GM12878 (cell line): ENCODE data around the gene DISP2.

Experiments used
- BHLHE40 ChIP-seq, 2 experiments: fragments of 450-650 bp in 1 of 2; IDR thresholded peaks; 2 replicates each; pipeline ENCODE4 v1.6.1; 2011 to 2017; ENCODE audit warnings: low read depth in 2 of 2, borderline replicate concordance in 1 of 2, improper control_type of control experiment in 1 of 2, low read length in 1 of 2, mild to moderate bottlenecking in 1 of 2
- ESRRA ChIP-seq: IDR thresholded peaks from 2 replicates; pipeline ENCODE4 v1.6.1; 2012; ENCODE audit warnings: mild to moderate bottlenecking, low read length, improper control_type of control experiment
- JUNB ChIP-seq: IDR thresholded peaks from 2 replicates; pipeline ENCODE4 v1.6.1; 2016; ENCODE audit warnings: antibody characterized with exemption, mild to moderate bottlenecking
- NBN ChIP-seq: fragments of 450-650 bp; IDR thresholded peaks from 2 replicates; pipeline ENCODE4 v1.6.1; 2016
- POLR2A ChIP-seq: IDR thresholded peaks from 2 replicates; pipeline ENCODE4 v1.6.1; 2011; ENCODE audit warnings: low read depth, mild to moderate bottlenecking, low read length
- POLR2AphosphoS5 ChIP-seq: IDR thresholded peaks from 2 replicates; pipeline ENCODE4 v1.6.1; 2011; ENCODE audit warnings: mild to moderate bottlenecking, low read length, inconsistent platforms
- SMC3 ChIP-seq: IDR thresholded peaks from 2 replicates; pipeline ENCODE4 v1.6.1; 2011; ENCODE audit warnings: low read length, improper control_type of control experiment, borderline replicate concordance
- SP1 ChIP-seq: IDR thresholded peaks from one replicate; pipeline ENCODE4 v1.6.1; 2011; ENCODE audit warnings: low read depth, low read length
- SUZ12 ChIP-seq: fragments of 200-600 bp; sonication (generic); IDR thresholded peaks from one replicate; pipeline ENCODE4 v1.6.1; 2018; ENCODE audit warnings: antibody characterized with exemption, mild to moderate bottlenecking; ENCODE audit not compliant: unreplicated experiment
- TF ChIP-seq, protein P1 (sequence below), 3 experiments: IDR thresholded peaks in 2 of 3; conservative IDR thresholded peaks in 1 of 3; 2 replicates each; pipeline ENCODE4 v1.5.1; 2011; ENCODE audit warnings: low read depth in 3 of 3, low read length in 3 of 3, mild to moderate bottlenecking in 3 of 3, control low read depth in 2 of 3, moderate library complexity in 2 of 3, inconsistent platforms in 1 of 3, mixed read lengths in 1 of 3; ENCODE audit not compliant: control insufficient read depth in 2 of 3, insufficient read depth in 1 of 3; ENCODE audit errors: extremely low read depth in 1 of 3
- TF ChIP-seq, protein P2 (sequence below): IDR thresholded peaks from 2 replicates; pipeline ENCODE4 v1.6.1; 2011; ENCODE audit warnings: low read depth, mild to moderate bottlenecking, low read length, moderate library complexity, borderline replicate concordance; ENCODE audit errors: extremely low read depth
- TF ChIP-seq, protein P3 (sequence below): IDR thresholded peaks from 2 replicates; pipeline ENCODE4 v1.6.1; 2012; ENCODE audit warnings: low read depth, low read length, improper control_type of control experiment

DNA sequence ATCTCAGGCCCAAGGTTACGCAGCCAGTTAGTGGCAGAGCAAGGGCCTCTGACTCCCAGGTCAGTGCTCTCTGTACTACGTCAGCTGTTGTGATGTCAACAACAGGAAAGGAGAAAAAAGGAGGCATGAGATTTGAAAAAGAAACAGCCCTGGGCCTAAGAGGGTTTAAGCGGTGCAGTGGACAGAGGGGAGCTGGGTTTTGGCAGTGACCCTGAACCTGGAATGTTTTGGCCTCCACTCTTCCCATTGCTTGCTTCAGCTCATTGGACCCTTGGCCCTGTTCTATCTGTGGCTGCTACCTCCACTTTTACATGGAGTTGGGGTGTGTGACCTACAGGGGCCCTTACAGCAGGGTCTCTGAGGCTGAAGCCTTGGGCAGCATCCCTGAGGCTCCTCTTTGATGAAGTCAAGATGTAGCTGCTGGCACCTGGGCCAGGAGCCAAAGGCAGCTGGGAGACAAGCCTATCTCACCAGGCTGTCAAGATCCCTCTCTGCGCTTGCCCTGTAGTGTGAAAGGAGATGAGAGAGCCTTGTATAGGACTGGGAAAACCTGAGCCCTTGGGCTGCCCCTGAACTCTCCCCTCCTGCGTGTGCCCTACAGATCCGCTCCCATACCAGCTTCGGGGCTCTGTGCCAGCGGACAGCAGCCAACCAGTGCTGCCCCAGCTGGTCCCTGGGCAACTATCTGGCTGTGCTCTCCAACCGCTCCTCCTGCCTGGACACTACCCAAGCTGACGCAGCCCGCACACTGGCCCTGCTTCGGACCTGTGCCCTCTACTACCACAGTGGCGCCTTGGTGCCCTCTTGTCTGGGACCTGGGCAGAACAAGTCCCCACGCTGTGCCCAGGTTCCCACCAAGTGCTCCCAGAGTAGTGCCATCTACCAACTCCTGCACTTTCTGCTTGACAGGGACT lies 8.7 kb downstream of the DISP2 start:
- TF ChIP-seq, protein P1, sequence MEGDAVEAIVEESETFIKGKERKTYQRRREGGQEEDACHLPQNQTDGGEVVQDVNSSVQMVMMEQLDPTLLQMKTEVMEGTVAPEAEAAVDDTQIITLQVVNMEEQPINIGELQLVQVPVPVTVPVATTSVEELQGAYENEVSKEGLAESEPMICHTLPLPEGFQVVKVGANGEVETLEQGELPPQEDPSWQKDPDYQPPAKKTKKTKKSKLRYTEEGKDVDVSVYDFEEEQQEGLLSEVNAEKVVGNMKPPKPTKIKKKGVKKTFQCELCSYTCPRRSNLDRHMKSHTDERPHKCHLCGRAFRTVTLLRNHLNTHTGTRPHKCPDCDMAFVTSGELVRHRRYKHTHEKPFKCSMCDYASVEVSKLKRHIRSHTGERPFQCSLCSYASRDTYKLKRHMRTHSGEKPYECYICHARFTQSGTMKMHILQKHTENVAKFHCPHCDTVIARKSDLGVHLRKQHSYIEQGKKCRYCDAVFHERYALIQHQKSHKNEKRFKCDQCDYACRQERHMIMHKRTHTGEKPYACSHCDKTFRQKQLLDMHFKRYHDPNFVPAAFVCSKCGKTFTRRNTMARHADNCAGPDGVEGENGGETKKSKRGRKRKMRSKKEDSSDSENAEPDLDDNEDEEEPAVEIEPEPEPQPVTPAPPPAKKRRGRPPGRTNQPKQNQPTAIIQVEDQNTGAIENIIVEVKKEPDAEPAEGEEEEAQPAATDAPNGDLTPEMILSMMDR (IDR thresholded peaks at IDR 0.05 in 2 of 3, conservative IDR thresholded peaks at IDR 0.05 in 1 of 3; ENCODE audit: control insufficient read depth in 2 of 3, extremely low read depth in 1 of 3, insufficient read depth in 1 of 3, low read depth in 3 of 3, low read length in 3 of 3), result no peak
- TF ChIP-seq ESRRA (no peak), POLR2AphosphoS5 (no peak), POLR2A (no peak), BHLHE40 (IDR thresholded peaks at IDR 0.05; ENCODE audit: borderline replicate concordance in 1 of 2, low read depth in 2 of 2, low read length in 1 of 2) (no peak), JUNB (no peak), SP1 (no peak), SUZ12 (no peak), NBN (no peak), SMC3 (no peak)
- TF ChIP-seq, protein P2, sequence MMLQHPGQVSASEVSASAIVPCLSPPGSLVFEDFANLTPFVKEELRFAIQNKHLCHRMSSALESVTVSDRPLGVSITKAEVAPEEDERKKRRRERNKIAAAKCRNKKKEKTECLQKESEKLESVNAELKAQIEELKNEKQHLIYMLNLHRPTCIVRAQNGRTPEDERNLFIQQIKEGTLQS, result no peak
- TF ChIP-seq, protein P3, sequence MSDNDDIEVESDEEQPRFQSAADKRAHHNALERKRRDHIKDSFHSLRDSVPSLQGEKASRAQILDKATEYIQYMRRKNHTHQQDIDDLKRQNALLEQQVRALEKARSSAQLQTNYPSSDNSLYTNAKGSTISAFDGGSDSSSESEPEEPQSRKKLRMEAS, result no peak
